K562 treated with DMSO at 1 percent for 12 hours (cell line): ENCODE results near the gene CHRNA9. TPM values are rescaled to one million over a fixed set of nuclear protein-coding genes. Genes with fewer than 3 reads are reported as not detected.

Experiments used
- total RNA-seq: library from RNA; unstranded; fragments of 300-600 nt; gene quantifications from 2 replicates; pipeline ENCODE4 v1.2.3, GENCODE V29; 2022; ENCODE audit not compliant: insufficient read depth

CHRNA9 gene, protein sequence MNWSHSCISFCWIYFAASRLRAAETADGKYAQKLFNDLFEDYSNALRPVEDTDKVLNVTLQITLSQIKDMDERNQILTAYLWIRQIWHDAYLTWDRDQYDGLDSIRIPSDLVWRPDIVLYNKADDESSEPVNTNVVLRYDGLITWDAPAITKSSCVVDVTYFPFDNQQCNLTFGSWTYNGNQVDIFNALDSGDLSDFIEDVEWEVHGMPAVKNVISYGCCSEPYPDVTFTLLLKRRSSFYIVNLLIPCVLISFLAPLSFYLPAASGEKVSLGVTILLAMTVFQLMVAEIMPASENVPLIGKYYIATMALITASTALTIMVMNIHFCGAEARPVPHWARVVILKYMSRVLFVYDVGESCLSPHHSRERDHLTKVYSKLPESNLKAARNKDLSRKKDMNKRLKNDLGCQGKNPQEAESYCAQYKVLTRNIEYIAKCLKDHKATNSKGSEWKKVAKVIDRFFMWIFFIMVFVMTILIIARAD
- not detected in 2 replicates for total RNA-seq

DNA sequence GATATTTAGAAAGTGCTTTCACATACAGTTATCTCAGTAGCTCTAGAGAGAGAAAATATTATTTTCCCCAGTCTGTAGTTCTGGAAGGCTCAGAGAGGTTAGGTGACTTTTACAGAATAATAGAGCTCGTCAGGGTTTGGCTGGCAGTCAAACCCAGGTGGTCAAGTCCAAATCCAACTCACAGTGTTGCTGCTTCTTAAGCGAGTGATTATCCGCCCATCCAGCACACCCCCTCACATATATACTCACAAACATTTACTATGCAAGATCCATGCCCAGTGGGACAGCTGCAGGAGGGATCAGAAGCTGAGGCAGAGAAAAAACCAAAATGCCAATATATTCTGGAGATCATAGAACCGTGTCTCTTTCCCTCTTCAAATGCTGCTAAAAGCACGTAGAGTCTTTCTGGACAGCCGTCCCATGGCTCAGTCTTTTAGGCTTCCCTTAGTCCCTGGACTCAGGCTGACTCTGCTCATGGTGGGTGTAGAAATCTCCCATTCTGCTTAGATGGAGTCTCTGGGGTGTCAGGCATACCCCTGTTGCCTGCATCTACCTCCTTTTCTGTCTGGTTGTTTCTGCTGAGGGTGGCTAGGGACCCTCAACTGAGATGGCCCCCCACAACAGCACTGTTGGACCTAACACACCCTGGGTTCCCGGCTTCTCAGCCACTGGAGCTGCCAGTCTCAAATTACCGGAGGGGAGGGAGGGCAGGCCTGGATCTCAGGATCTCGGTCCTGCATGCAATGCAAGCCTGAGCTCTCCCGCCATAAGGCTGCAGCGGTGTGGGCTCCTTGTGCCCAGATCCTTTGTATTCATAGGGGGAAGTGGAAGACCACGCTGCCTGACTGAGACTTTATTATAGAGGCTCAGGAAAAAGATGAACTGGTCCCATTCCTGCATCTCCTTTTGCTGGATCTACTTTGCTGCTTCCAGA is at the start of gene CHRNA9:
Gene CHRNA9, plus strand, starts transcription at position 743 of the 934 bp plus-strand sequence. Its CDS starts 135 bp downstream, at position 878.

Other genes starting within 250 kb of the CHRNA9 start
- gene RHOH, start 138.3 kb upstream of the CHRNA9 start, total RNA-seq = 31.5 and 37.1 TPM in 2 replicates